ENCODE measurements around the gene MRPS27. TPM values are rescaled to one million over a fixed set of nuclear protein-coding genes. Genes with fewer than 3 reads are reported as not detected.

The MRPS27 gene
- total and polyA plus RNA-seq, 2 of the 4 experiments (the other 2 are of a cell fraction), result 46.9 to 90.5 TPM

DNA sequence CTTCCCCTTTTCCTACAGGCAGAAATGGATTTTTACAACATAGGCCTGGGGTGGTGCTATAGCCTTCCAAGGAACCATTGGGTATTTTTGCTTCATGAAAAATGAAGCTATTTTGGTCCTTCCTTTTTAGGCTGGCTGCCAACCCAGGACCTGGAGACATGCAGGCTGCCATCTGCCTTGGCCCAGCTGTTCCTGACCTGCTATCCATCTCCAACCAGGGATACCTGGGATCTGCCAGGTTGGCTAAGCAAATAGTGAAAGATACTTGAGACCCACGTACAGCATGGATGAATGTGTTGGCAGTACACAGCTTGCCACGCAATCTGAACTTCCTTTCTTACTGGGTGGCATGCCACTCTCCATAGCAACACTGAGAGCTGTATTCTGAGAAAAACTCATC lies 31.1 kb downstream of the MRPS27 start:
- Histone ChIP-seq H2BK5ac (ENCODE audit: low read depth, low read length, poor library complexity, severe bottlenecking) (no peak overlapping the region), H3K23ac (ENCODE audit: low read depth, low read length) (no peak overlapping the region), H2BK15ac (ENCODE audit: low read depth, low read length) (no peak overlapping the region), H3K56ac (ENCODE audit: extremely low read depth, insufficient read depth, low read length) (no peak overlapping the region), H3K18ac (ENCODE audit: low read depth, low read length) (no peak overlapping the region), H3K4me1 (ENCODE audit: control insufficient read depth, insufficient read depth, low read length) (no peaks in the 10 kb centered on the region; the same call in 1 of the 2 replicates), H2AK9ac (replicated peaks; ENCODE audit: low read depth, low read length, poor library complexity) (no peak overlapping the region), H2AFZ (replicated peaks; ENCODE audit: low read length, poor library complexity) (no peak overlapping the region), H3K36me3 (ENCODE audit: control insufficient read depth, insufficient read depth, low read length) (peaks cover 3% of the 10 kb centered on the region; the same call in 1 of the 2 replicates), H3K9ac (ENCODE audit: low read depth, low read length) (no peak overlapping the region), H4K5ac (ENCODE audit: low read depth, low read length) (no peak overlapping the region), H3K9me1 (ENCODE audit: insufficient read depth, low read length) (peaks cover 3% of the 10 kb centered on the region; the same call in 1 of the 2 replicates), H3K9me3 (ENCODE audit: control insufficient read depth, insufficient read depth, low read length) (no peaks in the 10 kb centered on the region), H4K91ac (ENCODE audit: insufficient read depth, low read depth, low read length) (no peak overlapping the region), H3K14ac (replicated peaks; ENCODE audit: low read depth, low read length) (no peak overlapping the region), H3K79me1 (ENCODE audit: low read depth in 1 of 2, low read length in 2 of 2) (peaks cover 6 to 16% of the 10 kb centered on the region in 2 experiments; a peak in 3 of 4 replicates), H2AK5ac (ENCODE audit: low read depth, low read length) (no peak overlapping the region), H3K27me3 (ENCODE audit: control insufficient read depth, insufficient read depth, low read length) (no peaks in the 10 kb centered on the region), H3K4ac (ENCODE audit: low read depth, low read length) (no peak overlapping the region), H4K20me1 (ENCODE audit: insufficient read depth, low read length) (no peaks in the 10 kb centered on the region), H3K4me2 (ENCODE audit: low read depth, low read length) (no peak overlapping the region), H4K8ac (ENCODE audit: low read depth in 2 of 2, low read length in 2 of 2) (no peak overlapping the region), H3K27ac (ENCODE audit: insufficient read depth, low read length) (no peak overlapping the region), H3K4me3 (ENCODE audit: insufficient read depth, low read depth, low read length) (no peak overlapping the region), H2BK120ac (ENCODE audit: low read depth, low read length) (no peak overlapping the region), H2BK20ac (ENCODE audit: low read depth, low read length) (no peak overlapping the region)
- dilution Hi-C loops (cut with HindIII; ENCODE audit: low sequenced_read_pairs, unreplicated experiment), result no loop called here
- in situ Hi-C loops (cut with MboI; ENCODE audit: low sequenced_read_pairs), result no loop called here
- DNase-seq (no peak), ATAC-seq (ENCODE audit: low read depth) (no peak)
- TF ChIP-seq, protein P1, sequence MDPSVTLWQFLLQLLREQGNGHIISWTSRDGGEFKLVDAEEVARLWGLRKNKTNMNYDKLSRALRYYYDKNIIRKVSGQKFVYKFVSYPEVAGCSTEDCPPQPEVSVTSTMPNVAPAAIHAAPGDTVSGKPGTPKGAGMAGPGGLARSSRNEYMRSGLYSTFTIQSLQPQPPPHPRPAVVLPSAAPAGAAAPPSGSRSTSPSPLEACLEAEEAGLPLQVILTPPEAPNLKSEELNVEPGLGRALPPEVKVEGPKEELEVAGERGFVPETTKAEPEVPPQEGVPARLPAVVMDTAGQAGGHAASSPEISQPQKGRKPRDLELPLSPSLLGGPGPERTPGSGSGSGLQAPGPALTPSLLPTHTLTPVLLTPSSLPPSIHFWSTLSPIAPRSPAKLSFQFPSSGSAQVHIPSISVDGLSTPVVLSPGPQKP (IDR thresholded peaks at IDR 0.05; ENCODE audit: borderline replicate concordance, low read depth, low read length), result no peak
- TF ChIP-seq RFX5 (IDR thresholded peaks at IDR 0.05; ENCODE audit: low read depth, low read length), result no peak
- no peak for TF ChIP-seq RCOR1 (IDR thresholded peaks at IDR 0.05; ENCODE audit: insufficient replicate concordance, low read length)
- TF ChIP-seq POLR2A (IDR thresholded peaks at IDR 0.05; ENCODE audit: low read depth, low read length), result no peak
- TF ChIP-seq CEBPB (IDR thresholded peaks at IDR 0.05; ENCODE audit: low read depth, low read length), result no peak
- TF ChIP-seq, protein P2, sequence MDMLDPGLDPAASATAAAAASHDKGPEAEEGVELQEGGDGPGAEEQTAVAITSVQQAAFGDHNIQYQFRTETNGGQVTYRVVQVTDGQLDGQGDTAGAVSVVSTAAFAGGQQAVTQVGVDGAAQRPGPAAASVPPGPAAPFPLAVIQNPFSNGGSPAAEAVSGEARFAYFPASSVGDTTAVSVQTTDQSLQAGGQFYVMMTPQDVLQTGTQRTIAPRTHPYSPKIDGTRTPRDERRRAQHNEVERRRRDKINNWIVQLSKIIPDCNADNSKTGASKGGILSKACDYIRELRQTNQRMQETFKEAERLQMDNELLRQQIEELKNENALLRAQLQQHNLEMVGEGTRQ (IDR thresholded peaks at IDR 0.05; ENCODE audit: low read depth, low read length), result no peak
- no peak for TF ChIP-seq CHD1 (IDR thresholded peaks at IDR 0.05; ENCODE audit: low read depth, low read length)
- no CpG with 5 or more reads among the region's 2 CpGs for WGBS, 2 experiments (ENCODE audit: extremely low coverage in 2 of 2, insufficient read length in 1 of 2)
- no TSS peak for BruUV-seq (replicated peaks)
- intact Hi-C loops (cut with micrococcal nuclease), result no loop called here
- CTCF ChIA-PET, result no interaction called here
- POLR2A ChIA-PET (ENCODE audit: unreplicated experiment), result no interaction called here
